ENCODE measurements around the gene EEF2K.
"Not testable (repeated sequence)": the region's sequence is repeated elsewhere in the genome, so short reads cannot be mapped to it uniquely, and the experiment has no call there.

Gene EEF2K

GRCh38 chr16:22214402-22214801 lies 8.3 kb downstream of the EEF2K start:
- POLR2A ChIA-PET: no interaction called here
- no peak for DNase-seq (ENCODE audit: low read depth, low spot score)
- no peak for TF ChIP-seq CTCF (IDR thresholded peaks at IDR 0.05; ENCODE audit: insufficient read depth, low read length, missing control alignments)
- CTCF ChIA-PET: interaction anchor here (1.4 kb wide), 1 partner anchor 17 kb away, joined by 3 read pairs; no protein-coding TSS in a partner anchor
- no peak overlapping the region for H3K4me3 ChIP-seq (ENCODE audit: low read depth, low read length)

- no peak for DNase-seq (ENCODE audit: low read depth, low spot score)
- CTCF ChIA-PET: no interaction called here
- no peak for TF ChIP-seq CTCF (IDR thresholded peaks at IDR 0.05; ENCODE audit: insufficient read depth, low read length, missing control alignments)
- POLR2A ChIA-PET: interaction anchor here (1.6 kb wide), 1 partner anchor 9 kb away, joined by 5 read pairs; the partner anchor contains the start of gene EEF2K
- no peak overlapping the region for H3K4me3 ChIP-seq (ENCODE audit: low read depth, low read length)
These were observed 8.8 kb downstream of the EEF2K start for GRCh38 chr16:22214889-22215288.

- ChIA-PET POLR2A (interaction anchor here (1.6 kb wide), 1 partner anchor 10 kb away, joined by 5 read pairs; the partner anchor contains the start of gene EEF2K), CTCF (interaction anchor here (1.0 to 2.4 kb wide), 5 partner anchors 8 to 84 kb away, joined by 3 to 9 read pairs (median 4); no protein-coding TSS in a partner anchor)
- TF ChIP-seq CTCF (IDR thresholded peaks at IDR 0.05; ENCODE audit: insufficient read depth, low read length, missing control alignments): no peak
- DNase-seq (ENCODE audit: low read depth, low spot score): no peak
- no peak overlapping the region for H3K4me3 ChIP-seq (ENCODE audit: low read depth, low read length)
These were observed 10.2 kb downstream of the EEF2K start for GRCh38 chr16:22216191-22216831.

- POLR2A ChIA-PET; DNase-seq (ENCODE audit: low read depth, low spot score); H3K4me3 ChIP-seq (ENCODE audit: low read depth, low read length): not testable (repeated sequence)
- CTCF ChIA-PET: interaction anchor here (1.0 to 2.4 kb wide), 4 partner anchors 9 to 83 kb away, joined by 3 to 9 read pairs (median 6); no protein-coding TSS in a partner anchor
These were observed 10.8 kb downstream of the EEF2K start for GRCh38 chr16:22216832-22217225.

- DNase-seq (ENCODE audit: low read depth, low spot score): no peak
- no peak overlapping the region for H3K4me3 ChIP-seq (ENCODE audit: low read depth, low read length)
- TF ChIP-seq CTCF (IDR thresholded peaks at IDR 0.05; ENCODE audit: insufficient read depth, low read length, missing control alignments): no peak
- CTCF ChIA-PET: interaction anchor here (0.9 to 2.4 kb wide), 6 partner anchors 9 to 82 kb away, joined by 3 to 9 read pairs (median 5); no protein-coding TSS in a partner anchor
- POLR2A ChIA-PET: no interaction called here
These were observed 12.0 kb downstream of the EEF2K start for GRCh38 chr16:22217890-22218730.

- DNase-seq (ENCODE audit: low read depth, low spot score): no peak
- ChIA-PET POLR2A (no interaction called here), CTCF (interaction anchor here (0.8 to 1.8 kb wide), 5 partner anchors 12 to 81 kb away, joined by 4 to 9 read pairs (median 5); no protein-coding TSS in a partner anchor)
- no peak overlapping the region for H3K4me3 ChIP-seq (ENCODE audit: low read depth, low read length)
- no peak for TF ChIP-seq CTCF (IDR thresholded peaks at IDR 0.05; ENCODE audit: insufficient read depth, low read length, missing control alignments)
These were observed 13.5 kb downstream of the EEF2K start for GRCh38 chr16:22219389-22220068.

Data from AG04449 (cell line).